ENCODE data around the gene ZNF213.
A peak's percentile ranks its signal among the peaks of the same experiment; 100 is the strongest.
"Not testable (repeated sequence)": the region's sequence is repeated elsewhere in the genome, so short reads cannot be mapped to it uniquely, and the experiment has no call there.

The ZNF213 gene

GRCh38 chr16:3122926-3123570 lies 11.8 kb upstream of the ZNF213 start:
- intact Hi-C loops (cut with DNase I): no loop called here

GRCh38 chr16:3123986-3124886 lies 10.6 kb upstream of the ZNF213 start:
- intact Hi-C loops (cut with DNase I): no loop called here
- DNase-seq: peak; percentile 94 to 99 (median 98)

More at GRCh38 chr16:3122926-3123570, 11.8 kb upstream of the ZNF213 start:
- DNase-seq: peak in 1 of 42 donors; percentile 48

GRCh38 chr16:3127745-3128144 lies 7.1 kb upstream of the ZNF213 start:
- intact Hi-C loops (cut with DNase I): loop anchor here (2.0 kb wide), 1 partner anchor 69 kb away; no protein-coding TSS in a partner anchor
- no peak for DNase-seq

GRCh38 chr16:3129137-3130131 lies 5.4 kb upstream of the ZNF213 start:
- peak; percentile 51 to 90 (median 80) for DNase-seq
- intact Hi-C loops (cut with DNase I): no loop called here

- intact Hi-C loops (cut with DNase I): no loop called here
- no peak for DNase-seq
Measured at GRCh38 chr16:3131755-3132377, 3.0 kb upstream of the ZNF213 start.

GRCh38 chr16:3133844-3134243 lies 985 bp upstream of the ZNF213 start:
- DNase-seq: no peak
- intact Hi-C loops (cut with DNase I): no loop called here

- intact Hi-C loops (cut with DNase I): no loop called here
- no peak for DNase-seq
Measured at GRCh38 chr16:3135126-3135715, 392 bp downstream of the ZNF213 start.

GRCh38 chr16:3137267-3137666 lies 2.4 kb downstream of the ZNF213 start:
- DNase-seq: no peak
- intact Hi-C loops (cut with DNase I): no loop called here

GRCh38 chr16:3138342-3138741 lies 3.5 kb downstream of the ZNF213 start:
- intact Hi-C loops (cut with DNase I): no loop called here
- no peak for DNase-seq

- intact Hi-C loops (cut with DNase I): no loop called here
Measured at GRCh38 chr16:3138823-3139426, 4.1 kb downstream of the ZNF213 start.

GRCh38 chr16:3139561-3139960 lies 4.7 kb downstream of the ZNF213 start:
- intact Hi-C loops (cut with DNase I); DNase-seq: not testable (repeated sequence)

More at GRCh38 chr16:3138823-3139426, 4.1 kb downstream of the ZNF213 start:
- no peak for DNase-seq

GRCh38 chr16:3140603-3141427 lies 6.0 kb downstream of the ZNF213 start:
- DNase-seq: no peak
- intact Hi-C loops (cut with DNase I): no loop called here

GRCh38 chr16:3141781-3142311 lies 7.0 kb downstream of the ZNF213 start:
- intact Hi-C loops (cut with DNase I): no loop called here

GRCh38 chr16:3142327-3142726 lies 7.5 kb downstream of the ZNF213 start:
- no peak for DNase-seq
- intact Hi-C loops (cut with DNase I): no loop called here

More at GRCh38 chr16:3141781-3142311, 7.0 kb downstream of the ZNF213 start:
- no peak for DNase-seq

GRCh38 chr16:3142770-3143169 lies 7.9 kb downstream of the ZNF213 start:
- DNase-seq: no peak
- intact Hi-C loops (cut with DNase I): no loop called here

GRCh38 chr16:3143189-3143588 lies 8.4 kb downstream of the ZNF213 start:
- DNase-seq: no peak
- intact Hi-C loops (cut with DNase I): no loop called here

All from head of caudate nucleus (tissue), 42 donors.